Activated CD8-positive, alpha-beta memory T cell treated with anti-CD3 and anti-CD28 coated beads, Interleukin-2, amount 50 U/mL, for 1 hour (primary cell): ENCODE results near the gene CRHBP.
"Not testable (repeated sequence)": the region's sequence is repeated elsewhere in the genome, so short reads cannot be mapped to it uniquely, and the experiment has no call there.

ENCODE experiments used
- DNase-seq: peaks from one replicate; pipeline ENCODE4 v3.0.0-alpha.2; 2020; ENCODE audit errors: extremely low read depth

CRHBP gene

GRCh38 chr5:76952795-76953536 lies at the start of gene CRHBP:
Gene CRHBP (plus strand): TSS chr5:76953045. CDS start chr5:76953135, 90 bp downstream.
- DNase-seq = no peak

GRCh38 chr5:76908166-76908565 lies 44.7 kb upstream of the CRHBP start:
- DNase-seq = no peak

GRCh38 chr5:76910344-76910933 lies 42.4 kb upstream of the CRHBP start:
- not testable (repeated sequence) for DNase-seq

- DNase-seq = not testable (repeated sequence)
These were observed 38.2 kb upstream of the CRHBP start for GRCh38 chr5:76914671-76915070.

GRCh38 chr5:76918539-76918938 lies 34.3 kb upstream of the CRHBP start:
- no peak for DNase-seq

GRCh38 chr5:76920491-76920890 lies 32.4 kb upstream of the CRHBP start:
- no peak for DNase-seq

- no peak for DNase-seq
These were observed 26.3 kb upstream of the CRHBP start for GRCh38 chr5:76926329-76927105.

GRCh38 chr5:76927961-76928360 lies 24.9 kb upstream of the CRHBP start:
- no peak for DNase-seq

GRCh38 chr5:76930083-76930482 lies 22.8 kb upstream of the CRHBP start:
- no peak for DNase-seq

GRCh38 chr5:76938177-76938576 lies 14.7 kb upstream of the CRHBP start:
- no peak for DNase-seq

GRCh38 chr5:76941000-76941399 lies 11.8 kb upstream of the CRHBP start:
- DNase-seq = no peak

- DNase-seq = no peak
These were observed 11.4 kb upstream of the CRHBP start for GRCh38 chr5:76941442-76941841.

- DNase-seq = no peak
These were observed 10.3 kb upstream of the CRHBP start for GRCh38 chr5:76942581-76942980.

- no peak for DNase-seq
These were observed 9.8 kb upstream of the CRHBP start for GRCh38 chr5:76943006-76943405.

GRCh38 chr5:76944638-76945037 lies 8.2 kb upstream of the CRHBP start:
- no peak for DNase-seq

GRCh38 chr5:76945238-76945637 lies 7.6 kb upstream of the CRHBP start:
- not testable (repeated sequence) for DNase-seq

- DNase-seq = no peak
These were observed 6.8 kb upstream of the CRHBP start for GRCh38 chr5:76946090-76946489.

- DNase-seq = no peak
These were observed 5.8 kb upstream of the CRHBP start for GRCh38 chr5:76947082-76947503.

- no peak for DNase-seq
These were observed 922 bp downstream of the CRHBP start for GRCh38 chr5:76953551-76954382.

- DNase-seq = no peak
These were observed 1.5 kb downstream of the CRHBP start for GRCh38 chr5:76954383-76954763.

- DNase-seq = no peak
These were observed 3.2 kb downstream of the CRHBP start for GRCh38 chr5:76956033-76956432.
